Mammary epithelial cell (primary cell): ENCODE results near the gene ITGB3.

Source experiments
- EZH2 ChIP-seq: IDR thresholded peaks from 2 replicates; pipeline ENCODE4 v1.6.1; 2012; ENCODE audit warnings: low read length, inconsistent platforms, borderline replicate concordance
- TF ChIP-seq, protein P1 (sequence below), 2 donors: IDR thresholded peaks in 1 of 2; conservative IDR thresholded peaks in 1 of 2; 2 replicates each; pipeline ENCODE4 v1.5.1; 2011 to 2012; ENCODE audit warnings: inconsistent platforms in 2 of 2, low read length in 2 of 2, mild to moderate bottlenecking in 2 of 2, control low read depth in 1 of 2, low read depth in 1 of 2; ENCODE audit not compliant: insufficient read depth in 1 of 2; ENCODE audit errors: extremely low read depth in 1 of 2

DNA sequence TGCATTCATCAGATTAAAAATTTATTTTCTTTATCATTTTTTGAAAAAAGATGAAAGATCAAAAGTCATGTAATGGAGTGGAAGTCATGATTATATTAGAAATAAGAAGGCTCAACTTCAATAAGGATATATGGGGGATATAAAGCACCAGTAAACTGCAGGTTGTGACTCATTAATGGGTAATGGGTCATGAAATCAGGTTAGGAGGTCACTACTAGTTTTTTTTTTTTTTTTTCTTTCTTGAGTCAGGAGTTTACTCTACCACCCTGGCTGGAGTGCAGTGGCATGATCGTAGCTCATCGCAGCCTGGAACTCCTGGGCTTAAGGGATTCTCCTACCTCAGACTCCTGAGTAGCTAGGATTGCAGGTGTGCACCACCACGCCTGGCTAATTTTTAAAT, 84.4 kb downstream of the ITGB3 start:
- TF ChIP-seq, protein P1, sequence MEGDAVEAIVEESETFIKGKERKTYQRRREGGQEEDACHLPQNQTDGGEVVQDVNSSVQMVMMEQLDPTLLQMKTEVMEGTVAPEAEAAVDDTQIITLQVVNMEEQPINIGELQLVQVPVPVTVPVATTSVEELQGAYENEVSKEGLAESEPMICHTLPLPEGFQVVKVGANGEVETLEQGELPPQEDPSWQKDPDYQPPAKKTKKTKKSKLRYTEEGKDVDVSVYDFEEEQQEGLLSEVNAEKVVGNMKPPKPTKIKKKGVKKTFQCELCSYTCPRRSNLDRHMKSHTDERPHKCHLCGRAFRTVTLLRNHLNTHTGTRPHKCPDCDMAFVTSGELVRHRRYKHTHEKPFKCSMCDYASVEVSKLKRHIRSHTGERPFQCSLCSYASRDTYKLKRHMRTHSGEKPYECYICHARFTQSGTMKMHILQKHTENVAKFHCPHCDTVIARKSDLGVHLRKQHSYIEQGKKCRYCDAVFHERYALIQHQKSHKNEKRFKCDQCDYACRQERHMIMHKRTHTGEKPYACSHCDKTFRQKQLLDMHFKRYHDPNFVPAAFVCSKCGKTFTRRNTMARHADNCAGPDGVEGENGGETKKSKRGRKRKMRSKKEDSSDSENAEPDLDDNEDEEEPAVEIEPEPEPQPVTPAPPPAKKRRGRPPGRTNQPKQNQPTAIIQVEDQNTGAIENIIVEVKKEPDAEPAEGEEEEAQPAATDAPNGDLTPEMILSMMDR (conservative IDR thresholded peaks at IDR 0.05 in 1 of 2, IDR thresholded peaks at IDR 0.05 in 1 of 2; ENCODE audit: extremely low read depth in 1 of 2, insufficient read depth in 1 of 2, low read depth in 1 of 2, low read length in 2 of 2) = no peak
- no peak for TF ChIP-seq EZH2
